GM10248 (cell line): ENCODE measurements around the gene ADAMTS6.
"Not testable (repeated sequence)": the region's sequence is repeated elsewhere in the genome, so short reads cannot be mapped to it uniquely, and the experiment has no call there.

Experiments used
- CTCF ChIA-PET: fragments of 300-600 bp; sonication (Branson Sonifier 250); formaldehyde crosslinking; extraction: SDS; loops from one replicate; lab custom pipeline; 2021; ENCODE audit warnings: antibody characterized with exemption; lab: Yijun Ruan, JAX
- POLR2A ChIA-PET: fragments of 350-650 bp; sonication (Branson Sonifier 250); formaldehyde crosslinking; extraction: SDS; loops from one replicate; lab custom pipeline; 2020; ENCODE audit warnings: antibody characterized with exemption; lab: Yijun Ruan, JAX
- DNase-seq: peaks from one replicate; pipeline ENCODE4 v3.0.0; 2012; ENCODE audit errors: extremely low spot score
- CTCF ChIP-seq: IDR thresholded peaks from 2 replicates; pipeline ENCODE4 v1.5.1; 2012; ENCODE audit warnings: mild to moderate bottlenecking, low read depth; ENCODE audit errors: extremely low read depth, missing control alignments, control extremely low read depth

Gene ADAMTS6

GRCh38 chr5:65489119-65489518 lies 7.4 kb upstream of the ADAMTS6 start:
- CTCF ChIA-PET = interaction anchor here (2.0 kb wide), 1 partner anchor 678 kb away, joined by 5 read pairs; no protein-coding TSS in a partner anchor

DNA sequence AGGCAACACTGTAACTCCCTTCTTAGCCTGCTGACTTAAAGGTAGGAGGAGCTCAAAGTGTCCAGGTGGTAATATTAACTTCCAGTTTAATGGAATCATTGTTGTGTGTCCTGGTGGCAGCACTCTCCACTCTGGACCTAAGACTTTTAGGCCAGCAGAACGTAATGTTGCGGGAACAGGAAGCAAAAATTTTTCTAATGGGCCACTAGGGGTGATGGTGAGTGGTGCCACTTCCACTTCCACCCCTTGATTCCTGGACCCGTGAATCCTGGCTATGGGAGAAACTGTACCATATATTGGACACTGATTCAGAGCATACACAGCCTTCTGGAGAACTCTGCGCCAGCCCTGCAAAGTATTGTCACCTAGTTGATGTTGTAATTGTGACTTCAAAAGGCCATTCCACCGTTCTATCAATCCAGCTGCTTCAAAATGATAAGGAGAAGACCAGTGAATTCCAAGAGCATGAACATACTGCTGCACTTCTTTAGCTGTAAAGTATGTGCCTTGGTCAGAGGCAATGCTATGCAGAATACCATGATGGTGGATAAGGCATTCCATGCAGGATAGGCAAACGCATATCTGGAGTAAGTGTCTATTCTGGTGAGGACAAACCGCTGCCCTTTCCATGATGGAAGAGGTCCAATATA lies 6.4 kb upstream of the ADAMTS6 start:
- DNase-seq, POLR2A ChIA-PET: not testable (repeated sequence)
- CTCF ChIA-PET = interaction anchor here (2.0 kb wide), 1 partner anchor 677 kb away, joined by 5 read pairs; no protein-coding TSS in a partner anchor

More at GRCh38 chr5:65489119-65489518, 7.4 kb upstream of the ADAMTS6 start:
- TF ChIP-seq CTCF = no peak
- POLR2A ChIA-PET = no interaction called here
- no peak for DNase-seq

DNA sequence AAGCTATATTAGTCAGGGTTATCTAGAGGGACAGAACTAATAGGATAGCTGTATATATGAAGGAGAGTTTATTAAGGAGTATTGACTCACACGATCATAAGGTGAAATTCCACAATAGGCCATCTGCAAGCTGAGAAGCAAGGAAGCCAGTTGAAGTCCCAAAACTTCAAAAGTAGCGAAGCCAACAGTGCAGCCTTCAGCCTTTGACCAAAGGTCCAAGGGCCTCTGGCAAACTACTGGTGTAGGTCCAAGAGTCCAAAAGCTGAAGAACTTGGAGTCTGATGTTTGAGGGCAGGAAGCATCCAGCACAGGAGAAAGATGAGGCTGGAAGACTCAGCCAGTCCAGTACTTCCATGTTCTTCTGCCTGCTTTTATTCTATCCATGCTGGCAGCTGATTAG lies 5.1 kb upstream of the ADAMTS6 start:
- POLR2A ChIA-PET, DNase-seq: not testable (repeated sequence)
- CTCF ChIA-PET = interaction anchor here (0.9 to 1.2 kb wide), 4 partner anchors 275 to 676 kb away, joined by 3 read pairs; no protein-coding TSS in a partner anchor

DNA sequence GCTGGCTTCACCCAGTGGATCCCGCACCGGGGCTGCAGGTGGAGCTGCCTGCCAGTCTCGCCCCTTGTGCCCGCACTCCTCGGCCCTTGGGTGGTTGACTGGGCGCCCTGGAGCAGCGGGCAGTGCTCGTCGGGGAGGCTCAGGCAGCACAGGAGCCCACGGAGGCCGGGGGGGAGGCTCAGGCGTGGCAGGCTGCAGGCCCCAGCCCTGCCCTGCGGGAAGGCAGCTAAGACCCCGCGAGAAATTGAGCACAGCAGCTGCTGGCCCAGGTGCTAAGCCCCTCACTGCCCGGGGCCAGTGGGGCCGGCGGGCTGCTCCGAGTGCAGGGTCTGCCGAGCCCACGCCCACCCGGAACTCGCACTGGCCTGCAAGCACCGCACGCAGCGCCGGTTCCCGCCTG lies 3.7 kb upstream of the ADAMTS6 start:
- POLR2A ChIA-PET = no interaction called here
- DNase-seq = no peak
- CTCF ChIA-PET = interaction anchor here (3.4 kb wide), 1 partner anchor 849 kb away, joined by 16 read pairs; no protein-coding TSS in a partner anchor
- TF ChIP-seq CTCF = no peak

GRCh38 chr5:65483546-65484346 lies 2.0 kb upstream of the ADAMTS6 start:
- TF ChIP-seq CTCF = peak; percentile 50
- CTCF ChIA-PET = interaction anchor here (0.7 to 4.4 kb wide), 33 partner anchors 8 to 852 kb away, joined by 3 to 48 read pairs (median 4); no protein-coding TSS in a partner anchor
- peak; percentile 38 for DNase-seq
- POLR2A ChIA-PET = interaction anchor here (0.8 kb wide), 1 partner anchor 716 kb away, joined by 3 read pairs; no protein-coding TSS in a partner anchor

DNA sequence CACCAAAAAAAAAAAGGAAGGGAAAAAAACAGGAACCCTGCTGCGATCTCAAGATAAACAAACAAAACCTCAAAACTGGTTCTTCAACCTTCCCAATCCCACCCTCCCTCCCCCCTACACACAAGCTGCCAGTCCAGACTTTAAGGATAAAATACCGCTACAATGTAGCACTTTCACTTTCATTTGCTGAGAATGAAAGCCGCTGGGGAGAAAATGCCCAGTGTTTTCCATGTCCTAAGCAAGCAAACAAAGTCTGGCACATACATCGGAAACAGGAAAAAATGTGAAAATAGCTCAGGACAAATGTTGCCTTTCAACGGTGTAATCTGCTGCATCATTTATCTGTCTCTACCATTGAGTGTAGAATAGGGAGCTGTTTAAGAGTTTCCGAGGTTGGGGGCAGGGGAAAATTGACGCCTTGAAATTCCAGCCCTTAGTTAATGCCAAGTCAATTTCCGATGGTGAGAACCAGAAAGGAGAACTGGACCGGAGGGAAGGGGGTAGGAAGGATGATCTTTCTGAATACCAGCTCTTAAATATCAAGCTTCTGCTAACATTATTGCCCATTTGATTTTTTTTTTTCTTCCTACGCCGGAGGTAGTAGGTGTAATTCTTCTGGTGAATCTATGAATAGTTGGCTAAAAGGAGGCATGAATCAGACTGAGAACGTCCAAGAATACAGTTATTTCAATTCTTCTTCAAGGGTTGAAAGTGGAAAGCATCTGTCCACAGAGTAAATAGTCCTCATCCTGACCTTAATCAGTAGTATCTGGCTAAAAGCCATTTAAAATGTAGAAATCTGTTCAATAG lies 1.2 kb upstream of the ADAMTS6 start:
- TF ChIP-seq CTCF = no peak
- DNase-seq = no peak
- POLR2A ChIA-PET = interaction anchor here (0.6 to 0.8 kb wide), 2 partner anchors 519 to 715 kb away, joined by 3 to 4 read pairs; no protein-coding TSS in a partner anchor
- CTCF ChIA-PET = interaction anchor here (0.7 to 4.4 kb wide), 35 partner anchors 8 to 852 kb away, joined by 3 to 48 read pairs (median 4); no protein-coding TSS in a partner anchor

- CTCF ChIA-PET = interaction anchor here (0.8 to 4.4 kb wide), 15 partner anchors 10 to 848 kb away, joined by 3 to 48 read pairs (median 6); no protein-coding TSS in a partner anchor
- no peak for DNase-seq
- POLR2A ChIA-PET = interaction anchor here (0.6 kb wide), 2 partner anchors 379 to 518 kb away, joined by 3 to 4 read pairs; no protein-coding TSS in a partner anchor
- TF ChIP-seq CTCF = no peak
These were observed 596 bp upstream of the ADAMTS6 start for GRCh38 chr5:65482296-65482735.
